ENCODE data around the gene RPAIN.

GRCh38 chr17:5472511-5472910 lies 52.5 kb downstream of the RPAIN start:
- TF ChIP-seq, protein P1, sequence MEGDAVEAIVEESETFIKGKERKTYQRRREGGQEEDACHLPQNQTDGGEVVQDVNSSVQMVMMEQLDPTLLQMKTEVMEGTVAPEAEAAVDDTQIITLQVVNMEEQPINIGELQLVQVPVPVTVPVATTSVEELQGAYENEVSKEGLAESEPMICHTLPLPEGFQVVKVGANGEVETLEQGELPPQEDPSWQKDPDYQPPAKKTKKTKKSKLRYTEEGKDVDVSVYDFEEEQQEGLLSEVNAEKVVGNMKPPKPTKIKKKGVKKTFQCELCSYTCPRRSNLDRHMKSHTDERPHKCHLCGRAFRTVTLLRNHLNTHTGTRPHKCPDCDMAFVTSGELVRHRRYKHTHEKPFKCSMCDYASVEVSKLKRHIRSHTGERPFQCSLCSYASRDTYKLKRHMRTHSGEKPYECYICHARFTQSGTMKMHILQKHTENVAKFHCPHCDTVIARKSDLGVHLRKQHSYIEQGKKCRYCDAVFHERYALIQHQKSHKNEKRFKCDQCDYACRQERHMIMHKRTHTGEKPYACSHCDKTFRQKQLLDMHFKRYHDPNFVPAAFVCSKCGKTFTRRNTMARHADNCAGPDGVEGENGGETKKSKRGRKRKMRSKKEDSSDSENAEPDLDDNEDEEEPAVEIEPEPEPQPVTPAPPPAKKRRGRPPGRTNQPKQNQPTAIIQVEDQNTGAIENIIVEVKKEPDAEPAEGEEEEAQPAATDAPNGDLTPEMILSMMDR (IDR thresholded peaks at IDR 0.05; ENCODE audit: poor library complexity, severe bottlenecking), result no peak
- TF ChIP-seq REST (IDR thresholded peaks at IDR 0.05; ENCODE audit: borderline replicate concordance) (no peak), POLR2AphosphoS5 (IDR thresholded peaks at IDR 0.05) (no peak), EZH2 (IDR thresholded peaks at IDR 0.05; ENCODE audit: borderline replicate concordance, insufficient read depth, low read length, poor library complexity, severe bottlenecking) (no peak), EP300 (conservative IDR thresholded peaks at IDR 0.05; ENCODE audit: poor library complexity, severe bottlenecking) (no peak)
